Activated CD4-positive, alpha-beta T cell treated with anti-CD3 and anti-CD28 coated beads, Interleukin-2, Interleukin-6, amounts not matched to agents 100 ng/mL and 50 ng/mL, durations not matched to agents 16 hours and 8 hours (primary cell): Measurements from ENCODE around the gene RAF1.
"Not testable (repeated sequence)": the region's sequence is repeated elsewhere in the genome, so short reads cannot be mapped to it uniquely, and the experiment has no call there.

Experiments used
- DNase-seq: peaks from one replicate; pipeline ENCODE4 v3.0.0-alpha.2; 2020

RAF1 gene

GRCh38 chr3:12633108-12633507, 30.8 kb downstream of the RAF1 start:
- DNase-seq, result no peak

DNA sequence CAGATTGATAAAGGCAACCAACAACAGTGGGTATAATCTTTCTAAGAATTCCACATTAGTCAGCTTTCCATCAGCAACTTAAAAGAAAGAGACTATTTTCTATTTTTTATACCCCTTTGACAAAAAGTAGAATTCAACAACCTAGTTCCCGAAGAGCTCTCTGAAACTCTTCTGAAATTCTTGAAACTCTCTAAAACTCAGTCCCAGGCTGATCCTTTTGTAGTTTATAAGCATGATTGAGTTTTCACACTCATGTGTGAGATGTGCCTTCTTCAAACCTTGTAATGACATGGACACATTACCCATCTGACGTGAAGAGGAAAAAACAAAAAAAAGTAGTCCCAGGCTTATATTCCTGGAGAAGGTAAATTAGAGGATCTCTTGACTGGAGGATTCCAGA, 31.4 kb downstream of the RAF1 start:
- no peak for DNase-seq

- not testable (repeated sequence) for DNase-seq
These were observed 33.1 kb downstream of the RAF1 start for GRCh38 chr3:12630843-12631242.

DNA sequence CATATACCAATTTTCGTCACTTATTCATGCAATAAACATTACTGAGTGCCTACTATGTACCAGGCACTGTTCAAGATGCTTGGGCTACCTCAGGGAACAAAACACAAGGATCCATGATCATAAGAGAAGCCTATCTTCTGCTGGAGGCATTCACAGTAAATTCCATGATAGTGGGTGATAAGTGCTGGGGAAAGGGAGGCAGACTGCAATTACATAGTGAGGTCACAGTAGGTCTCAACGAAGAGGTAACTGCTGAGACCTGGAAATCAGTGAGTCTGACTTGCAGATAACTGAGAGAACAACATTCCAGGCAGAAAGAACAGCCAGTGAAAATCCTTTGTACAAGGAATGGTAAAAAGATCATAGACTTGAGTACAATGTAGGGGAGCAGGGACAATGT, 33.6 kb downstream of the RAF1 start:
- no peak for DNase-seq

- no peak for DNase-seq
These were observed 34.4 kb downstream of the RAF1 start for GRCh38 chr3:12629560-12629959.

GRCh38 chr3:12628813-12629212, 35.1 kb downstream of the RAF1 start:
- DNase-seq, result no peak

DNA sequence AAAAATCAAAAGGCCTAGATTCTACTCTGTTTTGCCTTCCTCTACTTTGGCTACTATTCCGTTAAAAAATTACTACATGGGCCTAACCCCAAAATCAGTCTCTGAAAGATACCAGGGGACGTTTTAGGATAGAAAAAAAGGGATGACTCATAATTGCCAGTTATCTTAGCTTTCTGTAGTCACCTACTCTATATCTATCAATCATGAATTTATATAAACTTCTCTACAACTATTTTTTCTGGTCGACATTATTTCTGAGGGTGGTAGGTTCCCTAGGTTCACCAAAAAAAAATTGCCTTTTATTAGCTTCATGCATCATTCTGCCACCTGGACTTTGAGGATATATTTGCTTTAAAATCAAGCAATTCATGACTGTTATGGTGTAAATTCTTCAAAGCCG, 36.5 kb downstream of the RAF1 start:
- no peak for DNase-seq

- not testable (repeated sequence) for DNase-seq
These were observed 39.0 kb downstream of the RAF1 start for GRCh38 chr3:12624964-12625363.

GRCh38 chr3:12624056-12624455, 39.9 kb downstream of the RAF1 start:
- no peak for DNase-seq

- DNase-seq, result no peak
These were observed 41.6 kb downstream of the RAF1 start for GRCh38 chr3:12622335-12622734.

DNA sequence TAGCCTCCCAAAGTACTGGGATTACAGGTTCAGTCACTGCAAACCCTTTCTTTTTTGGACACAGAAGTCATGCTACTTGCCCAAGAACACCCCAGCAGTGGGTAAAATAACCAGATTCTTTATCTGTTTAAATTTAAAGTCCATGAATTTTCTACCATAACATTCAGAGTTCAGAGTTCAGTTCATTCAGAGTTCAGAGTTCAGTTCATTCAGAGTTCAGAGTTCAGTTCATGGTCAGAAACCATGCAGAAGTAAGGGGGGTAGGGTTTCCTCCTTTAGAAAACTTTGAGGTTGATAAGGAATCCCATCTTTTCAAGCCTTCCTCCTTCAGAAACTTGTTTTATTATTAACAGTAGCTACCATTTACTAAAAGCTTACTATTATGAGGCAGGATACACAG, 43.2 kb downstream of the RAF1 start:
- DNase-seq, result no peak

- DNase-seq, result no peak
These were observed 43.6 kb downstream of the RAF1 start for GRCh38 chr3:12620305-12620704.

DNA sequence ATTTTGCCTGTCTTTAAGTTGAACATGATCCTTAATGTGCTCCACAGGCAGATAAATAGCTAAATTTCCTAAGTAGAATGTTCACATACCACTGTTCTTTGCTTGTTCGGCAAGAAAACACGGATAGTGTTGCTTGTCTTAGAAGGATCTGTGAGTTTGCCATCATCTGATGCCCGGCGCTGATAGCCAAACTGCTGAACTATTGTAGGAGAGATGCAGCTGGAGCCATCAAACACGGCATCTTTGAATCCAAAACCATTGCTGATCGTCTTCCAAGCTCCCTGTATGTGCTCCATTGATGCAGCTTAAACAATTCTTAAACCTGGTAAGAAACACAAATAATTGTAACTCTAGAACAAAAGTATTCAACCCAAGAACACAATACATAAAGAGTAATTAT, 45.5 kb downstream of the RAF1 start:
- no peak for DNase-seq

DNA sequence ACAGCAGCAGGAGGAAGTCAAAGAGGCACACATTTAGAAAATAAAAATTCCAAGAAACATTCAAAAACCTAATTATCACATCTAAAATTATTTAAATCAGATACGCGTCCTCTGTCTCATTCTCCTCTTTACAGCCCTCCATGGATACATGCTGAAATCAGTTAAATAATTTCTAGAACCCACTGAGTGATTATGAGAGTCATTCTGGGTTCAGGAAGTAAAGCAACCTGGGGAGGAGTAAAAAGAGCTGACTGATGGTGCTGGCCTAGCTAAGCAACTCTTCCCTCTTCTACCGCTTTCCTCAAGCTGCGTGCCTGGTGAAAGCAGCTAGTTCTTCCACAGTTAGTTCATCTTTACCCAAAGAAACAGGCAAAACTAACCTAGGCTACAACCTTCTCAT, 48.7 kb downstream of the RAF1 start:
- peak; percentile 51 for DNase-seq

DNA sequence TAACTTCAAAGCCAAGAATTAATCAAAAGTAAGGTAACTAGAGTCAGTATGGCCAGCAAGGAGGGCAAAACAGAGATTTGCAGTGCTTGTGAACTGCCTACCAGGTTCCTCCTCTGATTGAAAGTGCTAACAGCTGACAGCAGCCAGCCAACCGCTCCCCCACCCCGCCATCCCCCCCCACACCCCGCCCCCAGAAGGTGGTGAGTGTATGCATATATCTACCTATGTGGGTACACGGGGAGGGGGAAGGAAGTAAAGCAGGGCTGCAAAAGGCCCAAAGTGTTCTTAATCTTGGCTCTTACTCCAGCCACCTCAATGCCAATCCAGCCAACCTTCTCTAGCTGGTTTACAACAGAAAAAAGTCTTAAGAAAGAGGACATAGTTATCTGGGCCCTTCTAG, 50.7 kb downstream of the RAF1 start:
- DNase-seq, result no peak

GRCh38 chr3:12612514-12613226, 51.2 kb downstream of the RAF1 start:
- DNase-seq, result no peak

DNA sequence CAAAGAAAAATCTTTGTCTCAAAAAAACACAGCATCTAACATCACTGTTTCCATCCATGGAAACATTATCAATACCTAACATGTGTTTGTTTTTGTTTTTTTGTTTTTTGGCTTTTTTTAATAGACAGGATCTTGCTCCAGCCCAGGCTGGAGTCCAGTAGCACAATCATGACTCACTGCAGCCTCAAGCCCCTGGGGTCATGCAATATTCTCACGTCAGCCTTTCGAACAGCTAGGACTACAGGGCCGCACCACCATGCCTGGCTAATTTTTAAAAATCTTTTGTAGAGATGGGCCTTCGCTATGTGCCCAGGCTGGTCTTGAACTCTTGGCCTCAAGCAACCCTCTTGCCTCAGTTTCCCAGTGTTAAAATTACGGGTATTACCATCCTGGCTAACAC, 52.8 kb downstream of the RAF1 start:
- no peak for DNase-seq

DNA sequence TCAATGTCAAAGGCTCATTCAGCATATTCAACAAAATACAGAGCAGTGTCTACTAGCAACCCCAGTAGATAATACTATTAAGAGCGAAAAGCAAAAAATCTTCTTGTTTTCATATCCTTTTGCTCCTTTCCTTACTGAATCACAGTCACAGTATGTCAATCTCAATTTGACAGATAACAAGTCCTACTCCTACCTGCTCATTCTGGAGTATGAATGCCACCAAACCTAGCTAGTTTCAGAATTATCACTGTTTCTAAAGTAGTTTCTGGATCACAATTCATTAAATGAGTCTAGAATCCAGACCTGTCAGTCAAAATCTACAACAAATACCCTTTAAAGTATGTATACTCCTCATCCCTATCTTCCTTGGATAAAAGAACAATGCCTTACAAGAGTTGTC, 55.5 kb downstream of the RAF1 start:
- peak; percentile 45 for DNase-seq

GRCh38 chr3:12603969-12604368, 59.9 kb downstream of the RAF1 start:
- no peak for DNase-seq

DNA sequence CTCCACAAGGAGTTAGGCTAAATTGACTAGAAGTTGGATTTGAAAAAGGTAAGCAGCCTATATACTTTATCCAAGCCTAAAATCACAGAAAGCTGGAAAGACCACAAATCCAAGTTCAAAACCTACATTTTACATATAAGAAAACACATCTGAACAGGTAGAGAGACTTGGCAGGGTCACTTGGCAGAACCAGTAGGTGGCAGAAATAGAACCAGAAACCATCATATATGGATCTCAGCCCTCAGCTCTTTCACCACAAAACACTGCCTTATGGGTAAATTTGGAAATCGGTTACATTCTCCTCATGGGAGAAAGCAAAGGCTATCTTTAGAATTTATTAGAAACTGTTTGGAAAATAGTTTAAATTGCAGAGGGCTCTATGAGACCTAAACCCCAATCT, 62.8 kb downstream of the RAF1 start:
- DNase-seq, result no peak

GRCh38 chr3:12598890-12599289, 65.0 kb downstream of the RAF1 start:
- no peak for DNase-seq

- no peak for DNase-seq
These were observed 70.4 kb downstream of the RAF1 start for GRCh38 chr3:12593473-12593872.

- DNase-seq, result no peak
These were observed 71.8 kb downstream of the RAF1 start for GRCh38 chr3:12591997-12592715.

- DNase-seq, result no peak
These were observed 72.5 kb downstream of the RAF1 start for GRCh38 chr3:12591456-12591855.

DNA sequence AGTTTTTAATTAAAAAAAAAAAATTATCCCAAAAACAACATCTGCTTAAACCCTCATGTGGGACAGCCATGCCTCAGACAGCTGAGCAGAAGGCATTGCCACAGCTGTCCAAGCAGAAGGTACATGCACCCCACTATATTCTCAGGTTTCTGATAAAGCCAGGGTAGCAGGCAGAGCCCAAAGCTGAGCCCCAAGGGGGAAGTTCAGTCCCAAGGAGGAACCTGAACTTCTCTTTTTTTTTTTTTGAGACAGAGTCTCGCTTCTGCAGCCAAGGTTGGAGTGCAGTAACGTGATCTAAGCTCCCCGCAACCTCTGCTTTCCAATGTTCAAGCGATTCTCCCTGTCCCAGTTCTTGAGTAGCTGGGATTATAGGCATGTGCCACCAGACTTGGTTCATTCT, 73.8 kb downstream of the RAF1 start:
- no peak for DNase-seq
